OCI-LY1 (cell line): ENCODE data around the gene EPHA1.

ENCODE experiments used
- H2AFZ ChIP-seq: fragments of 200-600 bp; sonication (generic), shearing (Covaris generic); 2 replicates; pipeline ENCODE4 v1.6.0; 2014; ENCODE audit warnings: antibody characterized with exemption, mild to moderate bottlenecking, low read length
- H3F3A ChIP-seq: fragments of 200-600 bp; sonication (generic), shearing (Covaris generic); 2 replicates; pipeline ENCODE4 v1.6.0; 2014; ENCODE audit warnings: mild to moderate bottlenecking, antibody characterized with exemption, low read length, moderate library complexity; ENCODE audit not compliant: insufficient read depth
- H3K27ac ChIP-seq: fragments of 200-600 bp; sonication (generic); 2 replicates; pipeline ENCODE4 v1.5.1; 2014; ENCODE audit warnings: low read length, mixed run types, mild to moderate bottlenecking, low read depth; ENCODE audit not compliant: poor library complexity, severe bottlenecking
- H3K27me3 ChIP-seq: fragments of 200-600 bp; sonication (generic); 2 replicates; pipeline ENCODE4 v1.6.0; 2014; ENCODE audit warnings: antibody characterized with exemption, mild to moderate bottlenecking, low read length, moderate library complexity; ENCODE audit not compliant: insufficient read depth
- H3K36me3 ChIP-seq: fragments of 200-600 bp; sonication (generic); 2 replicates; pipeline ENCODE4 v1.6.1; 2014; ENCODE audit warnings: mild to moderate bottlenecking, antibody characterized with exemption, low read length, moderate library complexity, mixed read lengths; ENCODE audit not compliant: insufficient read depth
- H3K4me1 ChIP-seq: fragments of 200-600 bp; sonication (generic); 2 replicates; pipeline ENCODE4 v1.5.1; 2014; ENCODE audit warnings: mild to moderate bottlenecking, low read length, moderate library complexity; ENCODE audit not compliant: insufficient read depth, severe bottlenecking
- H3K4me2 ChIP-seq: fragments of 200-600 bp; sonication (generic), shearing (Covaris generic); 2 replicates; pipeline ENCODE4 v1.6.1; 2014; ENCODE audit warnings: low read length
- H3K4me3 ChIP-seq: fragments of 200-600 bp; sonication (generic); 2 replicates; pipeline ENCODE4 v1.5.1; 2014; ENCODE audit warnings: low read length, low read depth, mild to moderate bottlenecking, mixed read lengths; ENCODE audit not compliant: poor library complexity, severe bottlenecking
- H3K79me2 ChIP-seq: fragments of 200-600 bp; shearing (Covaris generic); 2 replicates; pipeline ENCODE4 v1.6.1; 2016; ENCODE audit warnings: mixed run types, low read length, mixed read lengths; ENCODE audit not compliant: insufficient read depth
- H3K9ac ChIP-seq: fragments of 200-600 bp; sonication (generic), shearing (Covaris generic); 2 replicates; pipeline ENCODE4 v1.6.1; 2014; ENCODE audit warnings: mild to moderate bottlenecking, low read length, mixed read lengths
- H3K9me2 ChIP-seq: fragments of 200-600 bp; sonication (generic), shearing (Covaris generic); 2 replicates; pipeline ENCODE4 v1.6.1; 2014; ENCODE audit warnings: low read depth, mild to moderate bottlenecking, low read length, mixed read lengths
- H3K9me3 ChIP-seq: fragments of 200-600 bp; shearing (Covaris generic); 2 replicates; pipeline ENCODE4 v1.6.1; 2014; ENCODE audit warnings: low read length, mixed read lengths
- H4K20me1 ChIP-seq: fragments of 200-600 bp; sonication (generic), shearing (Covaris generic); 2 replicates; pipeline ENCODE4 v1.6.0; 2016; ENCODE audit warnings: mild to moderate bottlenecking, low read length; ENCODE audit not compliant: insufficient read depth
- CTCF ChIP-seq: fragments of 200-600 bp; sonication (generic), shearing (Covaris generic); IDR thresholded peaks from 2 replicates; pipeline ENCODE4 v1.5.1; 2017; ENCODE audit warnings: mild to moderate bottlenecking, antibody characterized with exemption, low read length, moderate library complexity, mixed read lengths
- EZH2 ChIP-seq: fragments of 200-600 bp; sonication (generic), shearing (Covaris generic); IDR thresholded peaks from 2 replicates; pipeline ENCODE4 v1.8.0; 2017; ENCODE audit warnings: borderline replicate concordance, mixed run types, mild to moderate bottlenecking, antibody characterized with exemption, low read length, moderate library complexity, mixed read lengths

The EPHA1 gene

GRCh38 chr7:143384661-143385631 lies 23.7 kb downstream of the EPHA1 start:
- peaks cover 1% of the 10 kb centered on the region for H3K4me1 ChIP-seq
- H3F3A ChIP-seq = no peaks in the 10 kb centered on the region
- no peaks in the 10 kb centered on the region for H3K36me3 ChIP-seq
- H3K4me3 ChIP-seq = no peak overlapping the region
- no peak overlapping the region for H3K4me2 ChIP-seq
- H3K79me2 ChIP-seq = no peaks in the 10 kb centered on the region
- TF ChIP-seq CTCF (no peak), EZH2 (no peak)
- H3K9me2 ChIP-seq = no peaks in the 10 kb centered on the region
- H4K20me1 ChIP-seq = no peaks in the 10 kb centered on the region
- H3K9ac ChIP-seq = no peak overlapping the region
- H3K27me3 ChIP-seq = 0 out of 2 replicates have a peak, but pooled peaks cover 4% of the 10 kb centered on the region
- no peak overlapping the region for H2AFZ ChIP-seq
- H3K9me3 ChIP-seq = no peaks in the 10 kb centered on the region
- no peak overlapping the region for H3K27ac ChIP-seq

- 0 out of 2 replicates have a peak, but pooled peaks cover 4% of the 10 kb centered on the region for H3K27me3 ChIP-seq
- H3K9me3 ChIP-seq = no peaks in the 10 kb centered on the region
- no peaks in the 10 kb centered on the region for H3F3A ChIP-seq
- no peak overlapping the region for H3K4me3 ChIP-seq
- H3K4me2 ChIP-seq = no peak overlapping the region
- H4K20me1 ChIP-seq = no peaks in the 10 kb centered on the region
- peaks cover 4% of the 10 kb centered on the region for H3K4me1 ChIP-seq
- no peaks in the 10 kb centered on the region for H3K36me3 ChIP-seq
- no peaks in the 10 kb centered on the region for H3K79me2 ChIP-seq
- no peak overlapping the region for H2AFZ ChIP-seq
- H3K27ac ChIP-seq = no peak overlapping the region
- no peak overlapping the region for H3K9ac ChIP-seq
- TF ChIP-seq EZH2 (no peak), CTCF (no peak)
- H3K9me2 ChIP-seq = no peaks in the 10 kb centered on the region
Observed at GRCh38 chr7:143384148-143384547, 24.5 kb downstream of the EPHA1 start.

GRCh38 chr7:143383642-143383957 lies 25.1 kb downstream of the EPHA1 start:
- Histone ChIP-seq H3K9me3 (no peaks in the 10 kb centered on the region), H3K9ac (no peak overlapping the region), H3K4me3 (no peak overlapping the region), H3K9me2 (no peaks in the 10 kb centered on the region), H2AFZ (no peak overlapping the region), H3K4me1 (peaks cover 4% of the 10 kb centered on the region), H4K20me1 (no peaks in the 10 kb centered on the region), H3K79me2 (no peaks in the 10 kb centered on the region), H3K27ac (no peak overlapping the region), H3K36me3 (no peaks in the 10 kb centered on the region), H3F3A (no peaks in the 10 kb centered on the region), H3K27me3 (0 out of 2 replicates have a peak, but pooled peaks cover 4% of the 10 kb centered on the region), H3K4me2 (no peak overlapping the region)
- TF ChIP-seq EZH2 = no peak
- no peak for TF ChIP-seq CTCF
